Heart right ventricle (tissue), 16 donors: ENCODE data around the gene IAH1. TPM values are rescaled to one million over a fixed set of nuclear protein-coding genes. Genes with fewer than 3 reads are reported as not detected.

ENCODE experiments used
- ATAC-seq, 8 donors: fragments of 200-7000 bp; cut with Tn5 transposase; one replicate each; pipeline ENCODE4 v1.9.1; 2020; ENCODE audit warnings: mild to moderate bottlenecking in 8 of 8, moderate library complexity in 8 of 8, moderate number of reproducible peaks in 1 of 8
- DNase-seq, 2 donors: peaks; one replicate each; pipeline ENCODE4 v3.0.0-alpha.2; 2020
- H3K27ac ChIP-seq, 10 donors: fragments of 200-600 bp; sonication (generic) in 2 of 10; one replicate each; pipeline versions ENCODE4 v1.5.0 to v1.8.0; 2020 to 2022; ENCODE audit warnings: mild to moderate bottlenecking in 3 of 10
- H3K27me3 ChIP-seq, 7 donors: fragments of 200-600 bp; one replicate each; pipeline ENCODE4 v1.8.0; 2021 to 2022; ENCODE audit warnings: mild to moderate bottlenecking in 2 of 7
- H3K36me3 ChIP-seq, 9 donors: fragments of 200-600 bp; sonication (generic) in 1 of 9; one replicate each; pipeline versions ENCODE4 v1.5.0 to v1.8.0; 2020 to 2022; ENCODE audit warnings: mild to moderate bottlenecking in 2 of 9
- H3K4me1 ChIP-seq, 9 donors: fragments of 200-600 bp; sonication (generic) in 1 of 9; one replicate each; pipeline versions ENCODE4 v1.5.0 to v1.8.0; 2020 to 2022; ENCODE audit warnings: mild to moderate bottlenecking in 4 of 9
- H3K4me3 ChIP-seq, 10 donors: fragments of 200-600 bp; sonication (generic) in 2 of 10; one replicate each; pipeline versions ENCODE4 v1.5.0 to v1.8.0; 2020 to 2022; ENCODE audit warnings: mild to moderate bottlenecking in 7 of 10, moderate library complexity in 2 of 10
- H3K9me3 ChIP-seq, 11 donors: fragments of 200-600 bp in 10 of 11; sonication (generic) in 2 of 11; one replicate each; pipeline versions ENCODE4 v1.5.0 to v1.8.0; 2013 to 2022; ENCODE audit warnings: mild to moderate bottlenecking in 2 of 11, control low read depth in 1 of 11, moderate library complexity in 1 of 11
- CTCF ChIP-seq, 9 donors: fragments of 200-600 bp; sonication (generic) in 2 of 9; IDR thresholded peaks; one replicate each; pipeline versions ENCODE4 v1.5.0 to v1.8.0; 2021 to 2022; ENCODE audit warnings: antibody characterized with exemption in 9 of 9, mild to moderate bottlenecking in 5 of 9, moderate library complexity in 1 of 9
- WGBS, 2 donors: extraction: QIAGEN DNeasy Blood & Tissue Kit; methylation state at CpG; one replicate each; pipeline ENCODE4 v1.1.7; 2013; ENCODE audit warnings: inconsistent platforms in 1 of 2; 5-methylcytosine and 5-hydroxymethylcytosine counted together
- intact Hi-C, 10 donors: fragments of 100-400 bp; cut with DNase I; formaldehyde crosslinking; loops; one replicate each; pipeline versions ENCODE4 v1.11.1 to v1.14.2; 2022
- polyA plus RNA-seq, 2 donors: library from polyadenylated mRNA; stranded (reverse); fragments of 200-250 nt; gene quantifications; one replicate each; pipeline ENCODE4 v1.2.3, GENCODE V29; 2013
- total RNA-seq, 10 donors: library from RNA; stranded (reverse); fragmentation: NEBNext Ultra II Directional in 3 of 10; extraction: Animal tissue kit (Norgen Biotek cat#: 25700) in 3 of 10; gene quantifications; one replicate each; pipeline versions ENCODE4 v1.2.1 to v1.2.4, GENCODE V29; 2021 to 2023
- donor health status: Arrhythmogenic right ventricular cardiomyopathy.
- donor health status: ischemic (EF 13 %, LVEDD 7.1; RV severe dilation, severe dysfunction).
- donor health status: healthy with polysubstance abuse.
- donor health status: DM: no; HTN: yes; CAD: no.
- donor health status: DM: no; HTN: no; CAD: no.
- donor health status: ischemic (EF 25% LVEDD 6.9; RV normal size, moderate dysfunction).
- donor health status: ischemic (EF 25% LVEDD 5.7; RV mildly dilated, moderate dysfunction).
- donor health status: healthy.
- donor health status: DM: yes; HTN: yes; CAD: no.
- donor health status: Ischemic cardiomyopathy.
- donor health status: ischemic (EF 35%, LVEDD 5.7; RV mildly dilated, moderate dysfunction).
- donor health status: nonischemic (EF 11% LVEDD 7.7; RV severe dilation, severe dysfunction).
- donor health status: DM: yes; HTN: yes; CAD: no.
- donor health status: PGD.
- donor health status: ischemic (EF 29% LVEDD 5.4; RV normal size, mild dysfunction).
- donor health status: nonischemic (EF 23%, LVEDD 6.1; RV moderate dilation, normal function).

The IAH1 gene
- total and polyA plus RNA-seq, 12 donors = 77.1 to 103 (median 87.7) TPM

- Histone ChIP-seq H3K4me3 (no peak overlapping the region), H3K27ac (no peak overlapping the region), H3K36me3 (peaks cover 0 to 95% (median 51%) of the 10 kb centered on the region in 9 donors), H3K27me3 (no peaks in the 10 kb centered on the region), H3K9me3 (no peaks in the 10 kb centered on the region), H3K4me1 (no peaks in the 10 kb centered on the region)
- ATAC-seq (no peak), DNase-seq (no peak)
- TF ChIP-seq CTCF (IDR thresholded peaks at IDR 0.05) = no peak
- WGBS, 2 donors = 59 to 95% methylated on average over 2 of the region's 2 CpGs
- intact Hi-C loops = no loop called here
These were observed 42.9 kb downstream of the IAH1 start for GRCh38 chr2:9517118-9517782.

DNA sequence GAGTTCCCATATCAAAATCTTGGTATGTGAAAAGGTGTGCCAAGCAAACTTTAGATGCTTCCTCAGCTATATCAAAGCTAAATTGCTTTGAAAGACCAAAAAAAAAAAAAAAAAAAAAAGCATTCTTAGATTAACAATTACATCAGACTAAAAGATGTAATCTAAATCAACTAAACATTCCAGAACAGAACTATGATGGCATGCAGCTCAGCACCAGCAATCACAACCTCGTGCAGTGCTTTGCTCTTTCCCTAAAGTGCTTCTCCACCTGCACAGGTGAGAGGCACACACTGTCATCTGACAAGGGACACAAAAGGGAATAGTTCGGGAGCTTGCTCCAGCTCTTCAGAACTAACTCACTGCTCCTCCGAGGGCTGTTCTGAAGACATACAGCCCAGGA, 43.8 kb downstream of the IAH1 start:
- H3K4me3 ChIP-seq = no peak overlapping the region
- intact Hi-C loops = no loop called here
- 83 to 89% methylated on average over 3 of the region's 3 CpGs for WGBS, 2 donors
- H3K9me3 ChIP-seq = no peaks in the 10 kb centered on the region
- no peak overlapping the region for H3K27ac ChIP-seq
- DNase-seq = no peak
- H3K4me1 ChIP-seq = no peaks in the 10 kb centered on the region
- TF ChIP-seq CTCF (IDR thresholded peaks at IDR 0.05) = no peak
- H3K27me3 ChIP-seq = no peaks in the 10 kb centered on the region
- ATAC-seq = no peak
- peaks cover 0 to 95% (median 42%) of the 10 kb centered on the region in 9 donors for H3K36me3 ChIP-seq

DNA sequence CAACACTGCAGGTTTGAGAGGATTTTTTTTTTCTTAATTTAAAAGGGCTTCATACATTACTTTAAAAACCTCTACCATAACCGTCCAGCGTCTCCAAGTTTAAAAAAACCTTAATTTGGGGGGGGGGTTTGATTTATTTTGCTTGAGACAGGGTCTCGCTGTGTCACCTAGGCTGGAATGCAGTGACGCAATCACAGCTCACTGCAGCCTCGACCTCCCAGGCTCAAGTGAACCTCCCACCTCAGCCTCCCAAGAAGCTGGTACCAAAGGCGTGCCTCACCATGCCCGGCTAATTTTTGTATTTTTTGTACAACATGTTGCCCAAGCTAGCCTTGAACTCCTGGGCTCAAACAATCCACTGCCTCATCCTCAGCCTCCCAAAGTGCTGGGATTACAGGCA, 44.4 kb downstream of the IAH1 start:
- Histone ChIP-seq H3K9me3 (no peaks in the 10 kb centered on the region), H3K4me1 (no peaks in the 10 kb centered on the region), H3K4me3 (no peak overlapping the region), H3K27ac (no peak overlapping the region), H3K27me3 (no peaks in the 10 kb centered on the region), H3K36me3 (peaks cover 0 to 95% (median 41%) of the 10 kb centered on the region in 9 donors)
- WGBS, 2 donors = 97 to 98% methylated on average over 7 of the region's 7 CpGs
- intact Hi-C loops = no loop called here
- no peak for ATAC-seq
- DNase-seq = no peak
- TF ChIP-seq CTCF (IDR thresholded peaks at IDR 0.05) = no peak

GRCh38 chr2:9519250-9519649, 44.9 kb downstream of the IAH1 start:
- ATAC-seq (no peak), DNase-seq (no peak)
- Histone ChIP-seq H3K27me3 (no peaks in the 10 kb centered on the region), H3K4me3 (no peak overlapping the region), H3K4me1 (no peaks in the 10 kb centered on the region), H3K36me3 (peaks cover 0 to 97% (median 41%) of the 10 kb centered on the region in 9 donors), H3K9me3 (no peaks in the 10 kb centered on the region), H3K27ac (no peak overlapping the region)
- TF ChIP-seq CTCF (IDR thresholded peaks at IDR 0.05) = no peak
- intact Hi-C loops = no loop called here
- WGBS, 2 donors = 96 to 100% methylated on average over 2 of the region's 2 CpGs
